HEK293T (cell line): Measurements from ENCODE around the gene PLA2G6.

Source experiments
- CTCF ChIA-PET: fragments of 350-600 bp; formaldehyde crosslinking; extraction: SDS; loops from one replicate; lab custom pipeline; 2021; ENCODE audit warnings: antibody characterized with exemption, inconsistent platforms; lab: Yijun Ruan, JAX
- POLR2A ChIA-PET: fragments of 350-600 bp; formaldehyde crosslinking; extraction: SDS; loops from one replicate; lab custom pipeline; 2020; ENCODE audit warnings: antibody characterized with exemption, inconsistent platforms; lab: Yijun Ruan, JAX
- DNase-seq: peaks from one replicate; pipeline ENCODE4 v3.0.0; 2012; ENCODE audit warnings: mixed read lengths; ENCODE audit errors: extremely low spot score
- ARNT ChIP-seq: fragments of 450-650 bp; IDR thresholded peaks from 2 replicates; pipeline ENCODE4 v1.6.1; 2017; ENCODE audit warnings: mild to moderate bottlenecking
- BHLHE40 ChIP-seq: fragments of 450-650 bp; IDR thresholded peaks from 2 replicates; pipeline ENCODE4 v1.6.1; 2016; ENCODE audit warnings: mild to moderate bottlenecking, moderate library complexity, borderline replicate concordance
- CTBP1 ChIP-seq: fragments of 450-650 bp; IDR thresholded peaks from 2 replicates; pipeline ENCODE4 v1.6.1; 2016; ENCODE audit warnings: borderline replicate concordance
- ELF4 ChIP-seq: fragments of 450-650 bp; IDR thresholded peaks from 2 replicates; pipeline ENCODE4 v1.6.1; 2017; ENCODE audit warnings: antibody characterized with exemption
- FOXA1 ChIP-seq: fragments of 450-650 bp; IDR thresholded peaks from 2 replicates; pipeline ENCODE4 v1.6.1; 2016; ENCODE audit warnings: mild to moderate bottlenecking
- FOXK2 ChIP-seq: fragments of 450-650 bp; IDR thresholded peaks from 2 replicates; pipeline ENCODE4 v1.6.1; 2016; ENCODE audit warnings: mild to moderate bottlenecking
- FOXM1 ChIP-seq: fragments of 450-650 bp; IDR thresholded peaks from 2 replicates; pipeline ENCODE4 v1.6.1; 2017; ENCODE audit warnings: mild to moderate bottlenecking, borderline replicate concordance
- HDGF ChIP-seq: fragments of 450-650 bp; IDR thresholded peaks from 2 replicates; pipeline ENCODE4 v1.6.1; 2017; ENCODE audit warnings: antibody characterized with exemption, borderline replicate concordance
- L3MBTL2 ChIP-seq: fragments of 450-650 bp; conservative IDR thresholded peaks from 2 replicates; pipeline ENCODE4 v1.6.1; 2016; ENCODE audit warnings: mild to moderate bottlenecking
- LEF1 ChIP-seq: fragments of 450-650 bp; IDR thresholded peaks from 2 replicates; pipeline ENCODE4 v1.6.1; 2017; ENCODE audit warnings: mild to moderate bottlenecking, borderline replicate concordance
- NFRKB ChIP-seq: fragments of 450-650 bp; IDR thresholded peaks from 2 replicates; pipeline ENCODE4 v1.6.1; 2016; ENCODE audit warnings: mild to moderate bottlenecking, moderate library complexity
- PKNOX1 ChIP-seq: fragments of 450-650 bp; IDR thresholded peaks from 2 replicates; pipeline ENCODE4 v1.6.1; 2016
- SP1 ChIP-seq: fragments of 450-650 bp; IDR thresholded peaks from 2 replicates; pipeline ENCODE4 v1.6.1; 2017
- SUZ12 ChIP-seq: fragments of 450-650 bp; IDR thresholded peaks from 2 replicates; pipeline ENCODE4 v1.6.1; 2016; ENCODE audit warnings: mild to moderate bottlenecking
- TARDBP ChIP-seq: fragments of 450-650 bp; IDR thresholded peaks from 2 replicates; pipeline ENCODE4 v1.6.1; 2016
- ZNF384 ChIP-seq: fragments of 450-650 bp; IDR thresholded peaks from 2 replicates; pipeline ENCODE4 v1.6.1; 2016

PLA2G6 gene

GRCh38 chr22:38176170-38176741 lies 5.4 kb downstream of the PLA2G6 start:
- ChIA-PET CTCF (no interaction called here), POLR2A (no interaction called here)
- TF ChIP-seq L3MBTL2 (no peak), HDGF (no peak), SUZ12 (no peak), CTBP1 (no peak), PKNOX1 (no peak), FOXK2 (no peak), SP1 (no peak), FOXM1 (no peak), LEF1 (no peak), BHLHE40 (no peak), ELF4 (no peak), ZNF384 (no peak), FOXA1 (no peak), TARDBP (no peak), NFRKB (no peak)
- no peak for DNase-seq

- CTCF ChIA-PET = no interaction called here
Observed at GRCh38 chr22:38175206-38176118, 6.2 kb downstream of the PLA2G6 start.

GRCh38 chr22:38174626-38175025 lies 7.0 kb downstream of the PLA2G6 start:
- no peak for DNase-seq
- ChIA-PET CTCF (interaction anchor here (0.6 kb wide), 1 partner anchor 547 kb away, joined by 3 read pairs; no protein-coding TSS in a partner anchor), POLR2A (interaction anchor here (1.4 kb wide), 1 partner anchor 10 kb away, joined by 3 read pairs; no protein-coding TSS in a partner anchor)
- TF ChIP-seq ZNF384 (no peak), NFRKB (no peak), SUZ12 (no peak), CTBP1 (no peak), PKNOX1 (no peak), FOXK2 (no peak), FOXA1 (no peak), FOXM1 (no peak), ARNT (no peak), L3MBTL2 (no peak), HDGF (no peak), BHLHE40 (no peak), TARDBP (no peak), SP1 (no peak), ELF4 (no peak), LEF1 (no peak)

More at GRCh38 chr22:38175206-38176118, 6.2 kb downstream of the PLA2G6 start:
- no peak for DNase-seq
- TF ChIP-seq ARNT (no peak), SP1 (no peak), TARDBP (no peak), SUZ12 (no peak), HDGF (no peak), L3MBTL2 (no peak), ZNF384 (no peak), LEF1 (no peak), PKNOX1 (no peak), ELF4 (no peak), NFRKB (no peak), CTBP1 (no peak), FOXA1 (no peak)
- POLR2A ChIA-PET = interaction anchor here (1.4 kb wide), 1 partner anchor 11 kb away, joined by 3 read pairs; no protein-coding TSS in a partner anchor

DNA sequence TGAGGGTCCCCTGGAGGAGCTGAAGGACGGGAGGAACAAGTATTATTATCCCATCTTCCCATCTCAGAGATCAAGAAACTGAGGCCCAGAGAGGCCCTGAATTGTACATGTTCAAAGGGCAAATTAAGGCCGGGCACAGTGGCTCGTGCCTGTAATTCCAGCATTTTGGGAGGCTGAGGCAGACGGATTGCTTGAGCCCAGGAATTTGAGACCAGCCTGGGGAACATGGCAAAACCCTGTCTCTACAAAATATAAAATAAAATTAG lies 8.1 kb downstream of the PLA2G6 start:
- no peak for TF ChIP-seq TARDBP
- TF ChIP-seq ARNT = no peak
- TF ChIP-seq NFRKB = no peak
- no peak for TF ChIP-seq PKNOX1
- TF ChIP-seq ELF4 = no peak
- no peak for TF ChIP-seq BHLHE40
- ChIA-PET CTCF (no interaction called here), POLR2A (interaction anchor here (0.8 kb wide), 1 partner anchor 13 kb away, joined by 3 read pairs; no protein-coding TSS in a partner anchor)
- DNase-seq = no peak

- TF ChIP-seq BHLHE40 = no peak
- TF ChIP-seq CTBP1 = no peak
- ChIA-PET CTCF (no interaction called here), POLR2A (interaction anchor here (0.8 to 1.6 kb wide), 2 partner anchors 9 to 13 kb away, joined by 3 to 4 read pairs; partner anchors contain the start of gene PLA2G6)
- no peak for DNase-seq
Observed at GRCh38 chr22:38172832-38173640, 8.6 kb downstream of the PLA2G6 start.
